BE2C (cell line): Measurements from ENCODE around the gene SPACA7.

Experiments
- DNase-seq: peaks from one replicate; pipeline ENCODE4 v3.0.0-alpha.2; 2020
- H3K27me3 ChIP-seq: fragments of 250-450 bp; sonication (Bioruptor Pico); 2 replicates; pipeline ENCODE4 v1.5.1; 2020; ENCODE audit warnings: mild to moderate bottlenecking
- H3K36me3 ChIP-seq: fragments of 250-450 bp; sonication (Bioruptor Pico); 2 replicates; pipeline ENCODE4 v1.5.1; 2020; ENCODE audit warnings: mild to moderate bottlenecking
- H3K4me1 ChIP-seq: fragments of 250-450 bp; sonication (Bioruptor Pico); 2 replicates; pipeline ENCODE4 v1.5.1; 2020
- H3K4me3 ChIP-seq: 2 replicates; pipeline ENCODE4 v1.5.1; 2011; ENCODE audit warnings: low read depth, low read length
- H3K9me3 ChIP-seq: fragments of 250-450 bp; sonication (Bioruptor Pico); 2 replicates; pipeline ENCODE4 v1.5.1; 2020
- TF ChIP-seq, protein P1 (sequence below): IDR thresholded peaks from 2 replicates; pipeline ENCODE4 v1.5.1; 2012; ENCODE audit warnings: mild to moderate bottlenecking, low read depth, low read length

The SPACA7 gene

DNA sequence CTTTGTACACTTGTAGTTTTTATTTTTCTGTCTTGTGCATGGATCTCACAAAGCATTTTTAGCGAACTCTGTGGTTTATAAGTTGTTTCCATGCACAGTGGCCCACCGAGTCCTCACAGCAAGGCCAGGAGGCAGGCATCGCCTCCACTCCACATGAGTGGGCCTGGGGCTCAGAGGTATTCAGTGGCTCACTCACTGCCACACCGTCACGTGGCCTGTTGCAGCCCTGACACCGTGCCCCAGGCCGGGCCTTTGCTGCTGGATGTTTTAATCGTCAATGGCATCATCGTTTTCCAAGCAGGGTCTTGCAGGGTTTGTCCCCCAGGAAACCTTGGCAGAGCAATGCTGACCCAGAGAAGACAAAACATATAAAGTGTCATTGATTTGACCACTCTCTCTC is 59.8 kb downstream of the SPACA7 start:
- no peaks in the 10 kb centered on the region for H3K36me3 ChIP-seq
- no peak for DNase-seq
- TF ChIP-seq, protein P1, sequence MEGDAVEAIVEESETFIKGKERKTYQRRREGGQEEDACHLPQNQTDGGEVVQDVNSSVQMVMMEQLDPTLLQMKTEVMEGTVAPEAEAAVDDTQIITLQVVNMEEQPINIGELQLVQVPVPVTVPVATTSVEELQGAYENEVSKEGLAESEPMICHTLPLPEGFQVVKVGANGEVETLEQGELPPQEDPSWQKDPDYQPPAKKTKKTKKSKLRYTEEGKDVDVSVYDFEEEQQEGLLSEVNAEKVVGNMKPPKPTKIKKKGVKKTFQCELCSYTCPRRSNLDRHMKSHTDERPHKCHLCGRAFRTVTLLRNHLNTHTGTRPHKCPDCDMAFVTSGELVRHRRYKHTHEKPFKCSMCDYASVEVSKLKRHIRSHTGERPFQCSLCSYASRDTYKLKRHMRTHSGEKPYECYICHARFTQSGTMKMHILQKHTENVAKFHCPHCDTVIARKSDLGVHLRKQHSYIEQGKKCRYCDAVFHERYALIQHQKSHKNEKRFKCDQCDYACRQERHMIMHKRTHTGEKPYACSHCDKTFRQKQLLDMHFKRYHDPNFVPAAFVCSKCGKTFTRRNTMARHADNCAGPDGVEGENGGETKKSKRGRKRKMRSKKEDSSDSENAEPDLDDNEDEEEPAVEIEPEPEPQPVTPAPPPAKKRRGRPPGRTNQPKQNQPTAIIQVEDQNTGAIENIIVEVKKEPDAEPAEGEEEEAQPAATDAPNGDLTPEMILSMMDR: no peak
- H3K4me3 ChIP-seq: no peak overlapping the region
- H3K4me1 ChIP-seq: no peaks in the 10 kb centered on the region
- no peaks in the 10 kb centered on the region for H3K9me3 ChIP-seq
- peaks cover 31% of the 10 kb centered on the region for H3K27me3 ChIP-seq

DNA sequence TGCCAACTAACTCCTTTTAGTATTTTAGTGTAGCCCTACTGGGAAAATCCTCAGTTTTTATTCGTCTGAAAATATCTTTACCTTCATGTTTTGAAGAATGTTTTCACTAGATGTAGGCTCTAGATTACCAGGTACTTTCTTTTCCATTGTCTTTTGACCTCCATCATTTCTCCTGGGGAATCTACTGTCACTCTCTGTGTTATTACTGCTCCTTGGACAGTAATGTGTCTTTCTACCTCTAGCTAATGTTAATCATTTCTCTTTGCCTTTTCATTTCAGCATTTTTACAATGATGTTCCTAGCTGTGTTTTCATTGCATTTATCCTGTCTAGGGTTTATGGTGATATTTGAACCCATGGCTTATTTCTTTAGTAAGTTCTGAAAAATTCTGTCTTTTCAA is 61.9 kb downstream of the SPACA7 start:
- TF ChIP-seq, protein P1: no peak
- H3K36me3 ChIP-seq: no peaks in the 10 kb centered on the region
- peaks cover 43% of the 10 kb centered on the region for H3K27me3 ChIP-seq
- no peak overlapping the region for H3K4me3 ChIP-seq
- no peak for DNase-seq
- no peaks in the 10 kb centered on the region for H3K9me3 ChIP-seq
- H3K4me1 ChIP-seq: no peaks in the 10 kb centered on the region

DNA sequence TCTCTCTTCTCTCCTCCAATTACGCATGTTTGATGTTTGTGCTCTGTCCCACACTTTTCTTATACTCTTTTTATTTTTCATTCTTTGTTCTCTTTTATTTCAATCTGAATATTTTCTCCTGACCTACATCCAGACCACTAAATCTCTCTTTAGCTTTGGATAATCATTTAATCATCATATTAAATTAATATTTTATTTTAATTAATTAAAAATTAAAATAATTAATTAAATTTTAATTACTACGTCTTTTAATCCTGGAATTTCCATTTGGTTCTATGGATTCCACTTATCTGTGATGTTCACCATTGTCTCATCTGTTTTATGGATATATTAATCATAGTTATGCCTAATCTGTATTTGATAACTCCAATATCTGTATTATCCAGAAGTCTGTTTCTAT is 62.4 kb downstream of the SPACA7 start:
- Histone ChIP-seq H3K27me3 (peaks cover 47% of the 10 kb centered on the region), H3K4me1 (no peaks in the 10 kb centered on the region), H3K36me3 (no peaks in the 10 kb centered on the region), H3K9me3 (no peaks in the 10 kb centered on the region), H3K4me3 (no peak overlapping the region)
- DNase-seq: no peak
- TF ChIP-seq, protein P1: no peak

DNA sequence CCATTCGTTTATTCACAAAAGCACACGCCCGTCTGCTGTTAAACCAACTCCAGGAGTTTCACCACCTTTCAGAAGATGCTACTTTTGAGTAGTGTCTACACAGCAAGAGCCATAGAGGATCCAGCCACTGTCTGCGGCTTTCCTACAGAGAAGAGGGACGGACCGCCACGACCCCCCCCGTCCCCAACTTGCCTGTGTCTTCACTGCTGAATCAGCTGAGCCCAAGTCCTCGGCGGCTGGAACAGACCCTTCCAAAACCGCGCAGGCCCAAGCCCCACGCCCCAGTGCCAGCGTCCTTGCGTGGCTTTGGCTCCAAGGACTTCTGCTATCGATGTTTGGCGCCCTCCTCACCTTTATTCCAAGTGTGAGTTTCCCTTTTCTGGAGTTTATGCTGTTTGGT is 65.1 kb downstream of the SPACA7 start:
- no peak overlapping the region for H3K4me3 ChIP-seq
- no peak for DNase-seq
- H3K36me3 ChIP-seq: no peaks in the 10 kb centered on the region
- no peaks in the 10 kb centered on the region for H3K4me1 ChIP-seq
- H3K27me3 ChIP-seq: peaks cover 74% of the 10 kb centered on the region
- no peaks in the 10 kb centered on the region for H3K9me3 ChIP-seq
- TF ChIP-seq, protein P1: no peak

DNA sequence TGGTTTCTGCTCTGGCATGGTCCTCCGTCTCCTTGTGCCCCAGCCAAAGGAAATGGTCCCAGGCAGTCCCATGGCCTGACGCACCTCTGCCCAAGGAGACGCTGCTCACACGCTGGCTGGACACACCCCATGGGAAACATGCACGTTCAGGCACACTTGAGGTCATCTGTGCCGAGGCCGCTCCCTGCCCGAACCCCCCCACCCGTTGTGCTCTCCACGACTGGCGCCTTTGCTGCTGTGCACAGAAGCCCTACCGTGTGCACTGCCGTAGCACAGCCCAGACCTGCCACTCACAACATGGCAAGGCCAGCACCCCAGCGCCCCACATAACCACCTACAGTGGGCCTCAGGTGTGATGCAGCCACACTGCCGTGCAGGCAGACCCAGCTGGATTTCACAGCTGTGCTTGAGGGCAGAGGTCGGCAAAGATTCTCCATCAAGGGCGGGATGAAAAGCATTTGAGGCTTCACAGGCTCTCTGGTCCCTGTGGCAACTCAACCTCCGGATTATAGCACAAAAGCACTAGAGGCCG is 65.7 kb downstream of the SPACA7 start:
- TF ChIP-seq, protein P1: no peak
- DNase-seq: no peak
- H3K27me3 ChIP-seq: peaks cover 80% of the 10 kb centered on the region
- H3K4me1 ChIP-seq: no peaks in the 10 kb centered on the region
- no peaks in the 10 kb centered on the region for H3K36me3 ChIP-seq
- no peaks in the 10 kb centered on the region for H3K9me3 ChIP-seq
- no peak overlapping the region for H3K4me3 ChIP-seq

DNA sequence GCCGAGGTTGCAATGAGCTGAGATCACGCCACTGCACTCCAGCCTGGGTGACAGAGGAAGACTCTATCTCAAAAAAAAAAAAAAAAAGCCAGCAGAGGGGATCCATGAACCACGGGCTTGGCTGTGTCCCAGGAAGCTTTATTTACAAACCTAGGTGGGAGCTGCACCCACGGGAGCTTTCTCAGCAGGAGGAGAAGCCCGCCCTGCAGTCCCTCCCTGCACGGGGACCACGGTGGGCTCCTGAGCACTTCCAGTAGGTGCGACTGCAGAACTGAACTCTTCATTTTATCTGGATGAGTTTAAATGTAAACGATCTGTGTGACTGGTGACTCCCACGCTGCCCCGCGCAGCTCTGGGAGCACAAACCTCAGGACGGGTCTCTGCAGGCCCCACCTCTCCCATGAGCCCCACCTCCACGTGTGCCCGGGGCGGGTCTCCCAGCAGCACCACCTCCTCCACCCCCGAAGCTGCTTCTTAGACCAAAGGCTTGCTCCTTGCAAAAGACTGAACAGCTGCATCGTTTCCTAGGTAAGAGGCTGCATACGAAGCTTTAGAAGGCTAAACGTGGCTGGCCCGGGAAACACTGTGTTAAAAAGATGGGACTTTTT is 66.4 kb downstream of the SPACA7 start:
- peaks cover 87% of the 10 kb centered on the region for H3K27me3 ChIP-seq
- H3K4me3 ChIP-seq: no peak overlapping the region
- H3K36me3 ChIP-seq: no peaks in the 10 kb centered on the region
- H3K9me3 ChIP-seq: no peaks in the 10 kb centered on the region
- no peak for DNase-seq
- no peaks in the 10 kb centered on the region for H3K4me1 ChIP-seq
- TF ChIP-seq, protein P1: no peak
